A549 (cell line): ENCODE data around the gene ATP1B4.

Source experiments
- BCL3 ChIP-seq: fragments of >200 bp; sonication (Bioruptor Twin); formaldehyde crosslinking; IDR thresholded peaks from 3 replicates; pipeline ENCODE4 v1.6.1; 2016
- CTCF ChIP-seq: fragments of >200 bp; sonication (Bioruptor Twin); formaldehyde crosslinking; IDR thresholded peaks from 3 replicates; pipeline ENCODE4 v1.5.1; 2016
- EHMT2 ChIP-seq: fragments of 200-600 bp; sonication (generic); IDR thresholded peaks from 2 replicates; pipeline ENCODE4 v1.6.1; 2016; ENCODE audit warnings: antibody characterized with exemption, low read depth, mild to moderate bottlenecking, moderate library complexity
- ESRRA ChIP-seq: fragments of 150-350 bp; IDR thresholded peaks from 2 replicates; pipeline ENCODE4 v1.6.1; 2014; ENCODE audit warnings: mild to moderate bottlenecking, low read length, borderline replicate concordance
- HMGXB4 ChIP-seq: fragments of 250-450 bp; sonication (Bioruptor Pico); IDR thresholded peaks from 2 replicates; pipeline ENCODE4 v1.5.0; 2021; ENCODE audit warnings: mild to moderate bottlenecking, moderate library complexity, borderline replicate concordance
- JUNB ChIP-seq: fragments of >200 bp; sonication (Bioruptor Twin); formaldehyde crosslinking; IDR thresholded peaks from 2 replicates; pipeline ENCODE4 v1.6.1; 2016
- MAX ChIP-seq: IDR thresholded peaks from 2 replicates; pipeline ENCODE4 v1.6.1; 2012
- MAZ ChIP-seq: fragments of 150-350 bp; IDR thresholded peaks from 2 replicates; pipeline ENCODE4 v1.6.1; 2014; ENCODE audit warnings: antibody characterized with exemption, low read depth, low read length, borderline replicate concordance
- POLR2A ChIP-seq: IDR thresholded peaks from 2 replicates; pipeline ENCODE4 v1.6.1; 2012; ENCODE audit warnings: mild to moderate bottlenecking, low read length
- RCOR1 ChIP-seq: fragments of 150-350 bp; IDR thresholded peaks from 2 replicates; pipeline ENCODE4 v1.6.1; 2014; ENCODE audit warnings: antibody characterized with exemption, low read length, low read depth
- RFX5 ChIP-seq: fragments of 450-650 bp; IDR thresholded peaks from 2 replicates; pipeline ENCODE4 v1.7.1; 2014; ENCODE audit warnings: antibody characterized with exemption, mild to moderate bottlenecking, moderate library complexity
- SMC3 ChIP-seq: fragments of >200 bp; sonication (Bioruptor Twin); formaldehyde crosslinking; IDR thresholded peaks from 3 replicates; pipeline ENCODE4 v1.6.1; 2018; ENCODE audit warnings: inconsistent platforms
- ZC3H11A ChIP-seq: fragments of 450-650 bp; IDR thresholded peaks from 2 replicates; pipeline ENCODE4 v1.6.1; 2014; ENCODE audit warnings: antibody characterized with exemption, mild to moderate bottlenecking

GRCh38 chrX:120357186-120357585 lies 4.7 kb upstream of the ATP1B4 start:
- TF ChIP-seq CTCF = no peak
- TF ChIP-seq JUNB = no peak
- no peak for TF ChIP-seq MAZ
- TF ChIP-seq POLR2A = no peak
- TF ChIP-seq EHMT2 = no peak
- TF ChIP-seq ESRRA = no peak
- no peak for TF ChIP-seq BCL3
- no peak for TF ChIP-seq ZC3H11A
- TF ChIP-seq HMGXB4 (CRISPR knock-in tag) = no peak
- no peak for TF ChIP-seq RFX5
- TF ChIP-seq SMC3 = no peak
- no peak for TF ChIP-seq MAX
- no peak for TF ChIP-seq RCOR1
